Activated CD4-positive, alpha-beta T cell treated with anti-CD3 and anti-CD28 coated beads for 36 hours (primary cell): ENCODE results near the gene POLR3K. TPM values are rescaled to one million over a fixed set of nuclear protein-coding genes. Genes with fewer than 3 reads are reported as not detected.
"Not testable (repeated sequence)": the region's sequence is repeated elsewhere in the genome, so short reads cannot be mapped to it uniquely, and the experiment has no call there.

Source experiments
- ATAC-seq: fragments of 200-7000 bp; cut with Tn5 transposase; one replicate; pipeline ENCODE4 v1.10.0; 2021; ENCODE audit warnings: mild to moderate bottlenecking, moderate library complexity
- CTCF ChIA-PET: fragments of 350-600 bp; sonication (Branson Sonifier 250); formaldehyde crosslinking; loops from one replicate; lab custom pipeline; 2021; ENCODE audit warnings: antibody characterized with exemption; lab: Charles Lee
- POLR2A ChIA-PET: fragments of 350-600 bp; sonication (Branson Sonifier 250); formaldehyde crosslinking; loops from one replicate; lab custom pipeline; 2021; ENCODE audit warnings: antibody characterized with exemption, inconsistent platforms; lab: Charles Lee
- DNase-seq: peaks from one replicate; pipeline ENCODE4 v3.0.0-alpha.2; 2020
- H3K27ac Mint-ChIP-seq: one replicate; pipeline ENCODE4 v1.8.0; 2021; ENCODE audit warnings: mixed read lengths
- H3K27me3 Mint-ChIP-seq: one replicate; pipeline ENCODE4 v1.8.0; 2021; ENCODE audit warnings: mixed read lengths
- H3K36me3 Mint-ChIP-seq: one replicate; pipeline ENCODE4 v1.8.0; 2021; ENCODE audit warnings: low read depth, mixed read lengths
- H3K4me1 Mint-ChIP-seq: one replicate; pipeline ENCODE4 v1.8.0; 2021; ENCODE audit warnings: mixed read lengths
- H3K4me3 Mint-ChIP-seq: one replicate; pipeline ENCODE4 v1.8.0; 2021; ENCODE audit warnings: mild to moderate bottlenecking, moderate library complexity, mixed read lengths
- H3K9me3 Mint-ChIP-seq: one replicate; pipeline ENCODE4 v1.8.0; 2021; ENCODE audit warnings: low read depth, mixed read lengths
- intact Hi-C, 2 experiments: fragments of 100-400 bp; cut with DNase I in 1 of 2; cut with micrococcal nuclease in 1 of 2; formaldehyde crosslinking; loops; one replicate each; pipeline versions ENCODE4 v1.14.2 to v1.15.1; 2022 to 2024; cut with DNase I, micrococcal nuclease
- microRNA-seq: library from miRNA; unstranded; fragments of <30 nt; microRNA quantifications from one replicate; pipeline ENCODE4 v1.2.0, GENCODE V29; 2021; ENCODE audit warnings: borderline replicate concordance
- total RNA-seq, 2 experiments: library from RNA; stranded (reverse); gene quantifications; one replicate each; pipeline ENCODE4 v1.2.3, GENCODE V29; 2021

Gene POLR3K
- total RNA-seq, 2 experiments from 2014 or later, result 31.9 to 46.8 TPM

GRCh38 chr16:30627-31026, 22.8 kb downstream of the POLR3K start:
- ATAC-seq, H3K9me3 Mint-ChIP-seq, DNase-seq, intact Hi-C loops, H3K27me3 Mint-ChIP-seq, CTCF ChIA-PET, H3K27ac Mint-ChIP-seq, H3K4me1 Mint-ChIP-seq, H3K4me3 Mint-ChIP-seq, POLR2A ChIA-PET, H3K36me3 Mint-ChIP-seq: not testable (repeated sequence)

- H3K4me3 Mint-ChIP-seq, POLR2A ChIA-PET, H3K4me1 Mint-ChIP-seq, H3K27me3 Mint-ChIP-seq, H3K9me3 Mint-ChIP-seq, CTCF ChIA-PET, H3K36me3 Mint-ChIP-seq, DNase-seq, H3K27ac Mint-ChIP-seq, intact Hi-C loops: not testable (repeated sequence)
- ATAC-seq, result peak; percentile 69
These were observed 27.5 kb downstream of the POLR3K start for GRCh38 chr16:25926-26348.

DNA sequence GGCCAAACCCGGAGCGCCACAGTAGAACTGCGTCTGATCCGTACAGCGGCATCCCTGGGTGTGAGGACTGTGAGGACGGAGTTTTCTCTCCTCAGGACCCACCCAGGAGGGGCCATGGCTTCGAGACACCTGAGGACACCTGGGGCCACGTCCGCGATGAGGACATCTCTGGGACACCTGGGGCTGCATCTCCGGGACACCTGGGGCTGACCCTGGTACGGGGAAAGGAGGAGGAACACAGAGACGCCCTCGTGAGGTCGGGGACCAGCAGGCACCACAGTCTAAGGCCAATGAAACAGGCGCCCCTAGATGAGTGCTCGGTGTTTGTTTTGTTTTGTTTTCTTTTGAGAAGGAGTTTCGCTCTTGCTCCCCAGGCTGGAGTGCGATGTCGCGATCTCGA, 29.3 kb downstream of the POLR3K start:
- intact Hi-C loops, CTCF ChIA-PET: not testable (repeated sequence)

GRCh38 chr16:20886-21285, 32.5 kb downstream of the POLR3K start:
- H3K9me3 Mint-ChIP-seq, H3K27me3 Mint-ChIP-seq, H3K27ac Mint-ChIP-seq, ATAC-seq, POLR2A ChIA-PET, H3K4me3 Mint-ChIP-seq, H3K36me3 Mint-ChIP-seq, DNase-seq, H3K4me1 Mint-ChIP-seq, intact Hi-C loops, CTCF ChIA-PET: not testable (repeated sequence)

More for the DNA sequence above, 29.3 kb downstream of the POLR3K start:
- H3K27me3 Mint-ChIP-seq, H3K9me3 Mint-ChIP-seq, H3K36me3 Mint-ChIP-seq, ATAC-seq, DNase-seq, POLR2A ChIA-PET, H3K4me1 Mint-ChIP-seq, H3K4me3 Mint-ChIP-seq, H3K27ac Mint-ChIP-seq: not testable (repeated sequence)

DNA sequence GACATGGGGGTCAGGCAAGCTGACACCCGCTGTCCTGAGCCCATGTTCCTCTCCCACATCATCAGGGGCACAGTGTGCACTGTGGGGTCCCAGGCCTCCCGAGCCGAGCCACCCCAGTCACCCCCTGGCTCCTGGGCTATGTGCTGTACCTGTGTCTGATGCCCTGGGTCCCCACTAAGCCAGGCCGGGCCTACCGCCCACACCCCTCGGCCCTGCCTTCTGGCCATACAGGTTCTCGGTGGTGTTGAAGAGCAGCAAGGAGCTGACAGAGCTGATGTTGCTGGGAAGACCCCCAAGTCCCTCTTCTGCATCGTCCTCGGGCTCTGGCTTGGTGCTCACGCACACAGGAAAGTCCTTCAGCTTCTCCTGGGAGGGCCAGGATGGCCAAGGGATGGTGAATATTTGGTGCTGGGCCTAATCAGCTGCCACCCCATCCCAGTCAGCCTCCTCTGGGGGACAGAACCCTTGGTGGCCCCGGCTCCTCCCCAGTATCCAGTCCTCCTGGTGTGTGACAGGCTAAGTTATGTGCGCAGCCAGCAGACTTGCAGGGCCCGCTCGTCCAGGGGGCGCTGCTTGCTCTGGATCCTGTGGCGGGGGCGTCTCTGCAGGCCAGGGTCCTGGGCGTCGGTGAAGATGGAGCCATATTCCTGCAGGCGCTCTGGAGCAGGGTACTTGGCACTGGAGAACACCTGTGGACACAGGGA, 36.2 kb downstream of the POLR3K start:
- ATAC-seq, H3K4me1 Mint-ChIP-seq, H3K27me3 Mint-ChIP-seq, H3K4me3 Mint-ChIP-seq, intact Hi-C loops, CTCF ChIA-PET, DNase-seq, H3K27ac Mint-ChIP-seq, H3K9me3 Mint-ChIP-seq, H3K36me3 Mint-ChIP-seq, POLR2A ChIA-PET: not testable (repeated sequence)

GRCh38 chr16:10772-11171, 42.6 kb downstream of the POLR3K start:
- H3K27me3 Mint-ChIP-seq, ATAC-seq, CTCF ChIA-PET, H3K36me3 Mint-ChIP-seq, H3K9me3 Mint-ChIP-seq, H3K27ac Mint-ChIP-seq, H3K4me1 Mint-ChIP-seq, H3K4me3 Mint-ChIP-seq, POLR2A ChIA-PET, intact Hi-C loops: not testable (repeated sequence)
- peak; percentile 92 for DNase-seq

GRCh38 chr16:9903-10665, 43.3 kb downstream of the POLR3K start:
- Mint-ChIP-seq H3K36me3 (no peaks in the 10 kb centered on the region), H3K27me3 (no peaks in the 10 kb centered on the region), H3K27ac (no peak overlapping the region), H3K4me1 (no peaks in the 10 kb centered on the region), H3K9me3 (no peaks in the 10 kb centered on the region), H3K4me3 (peak overlapping the region; percentile 19)
- POLR2A ChIA-PET, result no interaction called here
- DNase-seq, result no peak
- CTCF ChIA-PET, result no interaction called here
- ATAC-seq, result peak; percentile 83
- intact Hi-C loops, result no loop called here

Small RNA genes within 50 kb of the gene (microRNA-seq; reads per million reads assigned to microRNA genes)
- gene MIR6859-4, result not detected

Other genes starting within 250 kb of the POLR3K start
- gene SNRNP25, start 220 bp upstream of the POLR3K start, total RNA-seq, result 10 to 100 TPM; 42.5 to 50.0 TPM
- gene RHBDF1, start 19.0 kb upstream of the POLR3K start, total RNA-seq, result under 1 TPM in 1 of 2 experiments, not detected in 1; 0.40 TPM
- gene MPG, start 24.6 kb upstream of the POLR3K start, total RNA-seq, result 10 to 100 TPM; 47.0 to 57.0 TPM
- gene NPRL3, start 85.1 kb upstream of the POLR3K start, total RNA-seq, result 10 to 100 TPM; 49.1 to 53.9 TPM
- gene HBZ, start 99.0 kb upstream of the POLR3K start, total RNA-seq, result not detected
- gene HBM, start 112.4 kb upstream of the POLR3K start, total RNA-seq, result not detected
- gene HBA2, start 119.3 kb upstream of the POLR3K start, total RNA-seq, result not detected
- not detected for gene HBA1, start 123.1 kb upstream of the POLR3K start, total RNA-seq
- 1 to 10 TPM in 1 of 2 experiments, under 1 TPM in 1; 0.37 to 1.1 TPM for gene HBQ1, start 126.9 kb upstream of the POLR3K start, total RNA-seq
- 10 to 100 TPM; 44.6 to 50.1 TPM for gene LUC7L, start 175.8 kb upstream of the POLR3K start, total RNA-seq
- 10 to 100 TPM; 11.3 to 15.2 TPM for gene FAM234A, start 181.2 kb upstream of the POLR3K start, total RNA-seq
- gene RGS11, start 222.3 kb upstream of the POLR3K start, total RNA-seq, result under 1 TPM; 0.11 to 0.12 TPM
- not detected for gene ARHGDIG, start 227.0 kb upstream of the POLR3K start, total RNA-seq
- gene PDIA2, start 229.6 kb upstream of the POLR3K start, total RNA-seq, result not detected